ENCODE data around the gene FOXRED1.

DNA sequence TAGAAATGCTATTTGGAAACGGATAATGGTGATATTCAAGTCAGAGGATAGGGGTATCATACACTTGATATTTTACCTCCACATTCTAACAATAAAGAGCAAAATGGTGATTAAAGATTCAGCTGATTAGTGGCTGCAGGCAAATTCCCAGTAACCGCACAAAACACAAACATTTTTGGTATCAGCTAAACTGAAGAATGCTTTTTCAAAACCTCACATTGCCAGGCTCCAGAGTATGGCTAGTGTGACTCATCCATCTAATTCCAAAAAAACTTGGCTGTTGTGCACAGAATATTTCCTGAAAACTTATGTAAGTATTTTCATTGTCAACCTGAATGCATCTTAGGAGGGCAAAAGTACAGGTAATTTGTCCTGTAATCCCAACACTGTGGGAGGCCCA is 11.2 kb upstream of the FOXRED1 start:
- TF ChIP-seq, protein P1, sequence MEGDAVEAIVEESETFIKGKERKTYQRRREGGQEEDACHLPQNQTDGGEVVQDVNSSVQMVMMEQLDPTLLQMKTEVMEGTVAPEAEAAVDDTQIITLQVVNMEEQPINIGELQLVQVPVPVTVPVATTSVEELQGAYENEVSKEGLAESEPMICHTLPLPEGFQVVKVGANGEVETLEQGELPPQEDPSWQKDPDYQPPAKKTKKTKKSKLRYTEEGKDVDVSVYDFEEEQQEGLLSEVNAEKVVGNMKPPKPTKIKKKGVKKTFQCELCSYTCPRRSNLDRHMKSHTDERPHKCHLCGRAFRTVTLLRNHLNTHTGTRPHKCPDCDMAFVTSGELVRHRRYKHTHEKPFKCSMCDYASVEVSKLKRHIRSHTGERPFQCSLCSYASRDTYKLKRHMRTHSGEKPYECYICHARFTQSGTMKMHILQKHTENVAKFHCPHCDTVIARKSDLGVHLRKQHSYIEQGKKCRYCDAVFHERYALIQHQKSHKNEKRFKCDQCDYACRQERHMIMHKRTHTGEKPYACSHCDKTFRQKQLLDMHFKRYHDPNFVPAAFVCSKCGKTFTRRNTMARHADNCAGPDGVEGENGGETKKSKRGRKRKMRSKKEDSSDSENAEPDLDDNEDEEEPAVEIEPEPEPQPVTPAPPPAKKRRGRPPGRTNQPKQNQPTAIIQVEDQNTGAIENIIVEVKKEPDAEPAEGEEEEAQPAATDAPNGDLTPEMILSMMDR (IDR thresholded peaks at IDR 0.05; ENCODE audit: borderline replicate concordance, extremely low read depth, low read length, poor library complexity, severe bottlenecking) = no peak
- no peak for TF ChIP-seq EZH2 (IDR thresholded peaks at IDR 0.05; ENCODE audit: borderline replicate concordance, low read depth, low read length, severe bottlenecking)
